GM06990 (cell line): ENCODE data around the gene KLHL40.

Experiments
- DNase-seq: peaks from one replicate; pipeline ENCODE4 v3.0.0-alpha.2; 2011; ENCODE audit not compliant: insufficient read length; ENCODE audit errors: extremely low read depth
- H3K27me3 ChIP-seq: replicated peaks from 2 replicates; pipeline ENCODE4 v1.6.0; 2011; ENCODE audit warnings: low read length; ENCODE audit not compliant: control insufficient read depth, insufficient read depth
- H3K36me3 ChIP-seq: 2 replicates; pipeline ENCODE4 v1.5.1; 2011; ENCODE audit warnings: low read length; ENCODE audit not compliant: control insufficient read depth, insufficient read depth
- H3K4me3 ChIP-seq: replicated peaks from 2 replicates; pipeline ENCODE4 v1.5.1; 2011; ENCODE audit warnings: low read depth, mild to moderate bottlenecking, control low read depth, low read length
- TF ChIP-seq, protein P1 (sequence below): IDR thresholded peaks from 2 replicates; pipeline ENCODE4 v1.5.1; 2011; ENCODE audit warnings: low read length, control low read depth, mild to moderate bottlenecking, inconsistent platforms; ENCODE audit not compliant: insufficient read depth, poor library complexity, severe bottlenecking

KLHL40 gene, protein sequence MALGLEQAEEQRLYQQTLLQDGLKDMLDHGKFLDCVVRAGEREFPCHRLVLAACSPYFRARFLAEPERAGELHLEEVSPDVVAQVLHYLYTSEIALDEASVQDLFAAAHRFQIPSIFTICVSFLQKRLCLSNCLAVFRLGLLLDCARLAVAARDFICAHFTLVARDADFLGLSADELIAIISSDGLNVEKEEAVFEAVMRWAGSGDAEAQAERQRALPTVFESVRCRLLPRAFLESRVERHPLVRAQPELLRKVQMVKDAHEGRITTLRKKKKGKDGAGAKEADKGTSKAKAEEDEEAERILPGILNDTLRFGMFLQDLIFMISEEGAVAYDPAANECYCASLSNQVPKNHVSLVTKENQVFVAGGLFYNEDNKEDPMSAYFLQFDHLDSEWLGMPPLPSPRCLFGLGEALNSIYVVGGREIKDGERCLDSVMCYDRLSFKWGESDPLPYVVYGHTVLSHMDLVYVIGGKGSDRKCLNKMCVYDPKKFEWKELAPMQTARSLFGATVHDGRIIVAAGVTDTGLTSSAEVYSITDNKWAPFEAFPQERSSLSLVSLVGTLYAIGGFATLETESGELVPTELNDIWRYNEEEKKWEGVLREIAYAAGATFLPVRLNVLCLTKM

DNA sequence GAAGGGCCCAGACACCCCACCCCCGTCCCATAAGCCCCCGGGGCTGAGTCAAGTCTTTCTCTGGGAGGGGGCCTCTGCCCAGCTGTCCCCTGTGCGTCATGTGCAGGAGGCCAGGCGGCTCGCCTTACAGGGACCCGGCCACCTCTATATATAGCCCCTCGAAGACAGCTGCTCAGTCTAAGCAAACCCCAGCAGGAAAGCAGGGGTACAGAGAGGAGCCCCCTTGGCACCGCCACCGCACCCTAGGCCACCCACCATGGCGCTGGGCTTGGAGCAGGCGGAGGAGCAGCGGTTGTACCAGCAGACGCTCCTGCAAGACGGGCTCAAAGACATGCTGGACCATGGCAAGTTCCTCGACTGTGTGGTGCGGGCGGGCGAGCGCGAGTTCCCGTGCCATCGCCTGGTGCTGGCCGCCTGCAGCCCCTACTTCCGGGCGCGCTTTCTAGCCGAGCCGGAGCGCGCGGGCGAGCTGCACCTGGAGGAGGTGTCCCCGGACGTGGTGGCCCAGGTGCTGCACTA is at the start of gene KLHL40:
Gene KLHL40, plus strand, starts transcription at position 175 of the 519 bp plus-strand sequence. Its CDS starts 82 bp downstream, at position 257.
- no peak within 1 kb of the TSS for H3K4me3 ChIP-seq
- DNase-seq = no peak
- no peaks in the 10 kb centered on the region for H3K36me3 ChIP-seq
- TF ChIP-seq, protein P1, sequence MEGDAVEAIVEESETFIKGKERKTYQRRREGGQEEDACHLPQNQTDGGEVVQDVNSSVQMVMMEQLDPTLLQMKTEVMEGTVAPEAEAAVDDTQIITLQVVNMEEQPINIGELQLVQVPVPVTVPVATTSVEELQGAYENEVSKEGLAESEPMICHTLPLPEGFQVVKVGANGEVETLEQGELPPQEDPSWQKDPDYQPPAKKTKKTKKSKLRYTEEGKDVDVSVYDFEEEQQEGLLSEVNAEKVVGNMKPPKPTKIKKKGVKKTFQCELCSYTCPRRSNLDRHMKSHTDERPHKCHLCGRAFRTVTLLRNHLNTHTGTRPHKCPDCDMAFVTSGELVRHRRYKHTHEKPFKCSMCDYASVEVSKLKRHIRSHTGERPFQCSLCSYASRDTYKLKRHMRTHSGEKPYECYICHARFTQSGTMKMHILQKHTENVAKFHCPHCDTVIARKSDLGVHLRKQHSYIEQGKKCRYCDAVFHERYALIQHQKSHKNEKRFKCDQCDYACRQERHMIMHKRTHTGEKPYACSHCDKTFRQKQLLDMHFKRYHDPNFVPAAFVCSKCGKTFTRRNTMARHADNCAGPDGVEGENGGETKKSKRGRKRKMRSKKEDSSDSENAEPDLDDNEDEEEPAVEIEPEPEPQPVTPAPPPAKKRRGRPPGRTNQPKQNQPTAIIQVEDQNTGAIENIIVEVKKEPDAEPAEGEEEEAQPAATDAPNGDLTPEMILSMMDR = no peak
- H3K27me3 ChIP-seq = no peaks in the 10 kb centered on the region

DNA sequence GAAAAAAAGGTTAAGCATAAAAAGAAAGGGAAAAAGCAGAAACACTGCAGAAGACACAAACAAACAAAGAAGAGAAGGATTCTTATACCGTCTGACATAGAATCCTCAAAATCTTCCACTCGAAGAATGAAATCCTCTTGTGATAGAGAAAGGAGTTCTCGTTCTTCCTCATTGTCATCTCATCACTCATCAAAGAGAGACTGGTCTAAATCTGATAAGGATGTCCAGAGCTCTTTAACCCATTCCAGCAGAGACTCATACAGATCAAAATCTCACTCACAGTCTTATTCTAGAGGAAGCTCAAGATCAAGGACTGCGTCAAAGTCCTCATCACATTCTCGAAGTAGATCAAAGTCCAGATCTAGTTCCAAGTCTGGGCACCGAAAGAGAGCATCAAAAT is 48.3 kb upstream of the KLHL40 start:
- H3K4me3 ChIP-seq = no peak overlapping the region
- no peak for DNase-seq
- H3K27me3 ChIP-seq = no peaks in the 10 kb centered on the region
- TF ChIP-seq, protein P1 = no peak
- H3K36me3 ChIP-seq = peaks cover 12% of the 10 kb centered on the region

DNA sequence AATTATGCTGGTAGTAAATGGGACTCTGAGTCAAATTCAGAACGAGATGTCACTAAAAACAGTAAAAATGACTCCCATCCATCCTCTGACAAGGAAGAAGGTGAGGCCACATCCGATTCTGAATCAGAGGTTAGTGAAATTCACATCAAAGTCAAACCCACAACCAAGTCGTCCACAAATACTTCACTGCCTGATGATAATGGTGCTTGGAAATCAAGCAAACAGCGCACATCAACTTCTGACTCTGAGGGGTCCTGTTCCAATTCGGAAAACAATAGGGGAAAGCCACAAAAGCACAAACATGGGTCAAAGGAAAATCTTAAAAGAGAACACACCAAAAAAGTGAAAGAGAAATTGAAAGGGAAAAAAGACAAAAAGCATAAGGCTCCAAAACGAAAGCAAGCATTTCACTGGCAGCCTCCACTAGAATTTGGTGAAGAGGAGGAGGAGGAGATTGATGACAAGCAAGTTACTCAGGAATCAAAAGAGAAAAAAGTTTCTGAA is 46.9 kb upstream of the KLHL40 start:
- TF ChIP-seq, protein P1 = no peak
- Histone ChIP-seq H3K4me3 (peak overlapping the region; percentile 47), H3K27me3 (no peaks in the 10 kb centered on the region), H3K36me3 (peaks cover 16% of the 10 kb centered on the region)
- DNase-seq = no peak

DNA sequence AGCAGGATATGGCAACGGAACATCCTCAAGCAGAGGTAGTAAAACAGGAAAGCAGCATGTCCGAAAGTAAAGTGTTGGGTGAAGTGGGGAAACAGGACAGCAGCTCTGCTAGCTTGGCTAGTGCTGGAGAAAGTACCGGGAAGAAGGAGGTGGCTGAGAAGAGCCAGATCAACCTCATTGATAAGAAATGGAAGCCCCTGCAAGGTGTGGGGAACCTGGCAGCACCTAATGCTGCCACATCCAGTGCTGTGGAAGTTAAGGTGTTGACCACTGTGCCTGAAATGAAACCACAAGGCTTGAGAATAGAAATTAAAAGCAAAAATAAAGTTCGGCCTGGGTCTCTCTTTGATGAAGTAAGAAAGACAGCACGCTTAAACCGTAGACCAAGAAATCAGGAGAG is 46.1 kb upstream of the KLHL40 start:
- no peak for DNase-seq
- Histone ChIP-seq H3K27me3 (no peaks in the 10 kb centered on the region), H3K36me3 (peaks cover 17% of the 10 kb centered on the region), H3K4me3 (no peak overlapping the region)
- TF ChIP-seq, protein P1 = no peak

DNA sequence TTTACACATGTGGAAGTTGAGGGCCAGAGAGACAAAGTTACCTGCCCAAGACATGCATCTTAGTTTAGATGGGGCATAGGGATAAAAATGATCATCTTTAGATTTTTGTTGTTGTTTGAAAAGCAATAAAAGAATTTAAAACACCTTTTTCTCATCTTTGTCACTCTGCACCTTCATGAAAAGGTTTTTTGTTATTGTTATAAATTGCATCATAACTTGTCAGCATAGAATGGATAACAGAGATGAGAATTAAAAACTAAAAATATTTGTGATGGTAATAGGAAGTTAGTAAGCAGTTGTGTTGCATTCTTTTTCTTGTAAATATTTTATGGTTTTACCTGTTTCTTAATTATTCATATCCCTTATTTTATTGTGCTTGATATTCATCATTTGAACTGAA is 45.2 kb upstream of the KLHL40 start:
- DNase-seq = no peak
- Histone ChIP-seq H3K4me3 (no peak overlapping the region), H3K27me3 (no peaks in the 10 kb centered on the region), H3K36me3 (peaks cover 22% of the 10 kb centered on the region)
- TF ChIP-seq, protein P1 = no peak
